Muscle layer of duodenum (tissue), 2 donors: Measurements from ENCODE around the gene ZNF544.
"Not testable (repeated sequence)": the region's sequence is repeated elsewhere in the genome, so short reads cannot be mapped to it uniquely, and the experiment has no call there.

Source experiments
- H3K27ac ChIP-seq: one replicate; pipeline ENCODE4 v1.7.0; 2013; ENCODE audit warnings: mild to moderate bottlenecking, low read length
- H3K27me3 ChIP-seq: one replicate; pipeline ENCODE4 v1.7.0; 2013; ENCODE audit warnings: low read depth, mild to moderate bottlenecking, control low read depth, low read length
- H3K36me3 ChIP-seq, 2 donors: one replicate each; pipeline ENCODE4 v1.7.0; 2013; ENCODE audit warnings: low read length in 2 of 2, control low read depth in 1 of 2, mild to moderate bottlenecking in 1 of 2; ENCODE audit not compliant: insufficient read depth in 2 of 2, control insufficient read depth in 1 of 2
- H3K4me1 ChIP-seq, 2 donors: one replicate each; pipeline ENCODE4 v1.7.0; 2013; ENCODE audit warnings: low read length in 2 of 2, mild to moderate bottlenecking in 2 of 2, control low read depth in 1 of 2, moderate library complexity in 1 of 2; ENCODE audit not compliant: insufficient read depth in 2 of 2, control insufficient read depth in 1 of 2
- H3K4me3 ChIP-seq, 2 donors: one replicate each; pipeline ENCODE4 v1.7.0; 2013; ENCODE audit warnings: low read length in 2 of 2, low read depth in 1 of 2, mild to moderate bottlenecking in 1 of 2
- H3K9me3 ChIP-seq, 2 donors: one replicate each; pipeline ENCODE4 v1.7.0; 2013; ENCODE audit warnings: low read length in 2 of 2, control low read depth in 1 of 2, mild to moderate bottlenecking in 1 of 2; ENCODE audit not compliant: control insufficient read depth in 1 of 2
- donor health status: healthy.

ZNF544 gene

GRCh38 chr19:58305065-58305931, 76.6 kb downstream of the ZNF544 start, which contains the start of gene ERVK3-1:
Gene ERVK3-1, plus strand, starts transcription at chr19:58305377. Its CDS starts 6,792 bp downstream, at chr19:58312169.
- Histone ChIP-seq H3K4me3 (peak within 1 kb of the TSS; percentile 89 to 94), H3K27me3 (no peaks in the 10 kb centered on the region), H3K27ac (peak within 1 kb of the TSS; percentile 85), H3K4me1 (peaks cover 0 to 8% of the 10 kb centered on the region in 2 donors), H3K36me3 (peaks cover 24 to 37% of the 10 kb centered on the region in 2 donors), H3K9me3 (peaks cover 0 to 3% of the 10 kb centered on the region in 2 donors)

GRCh38 chr19:58305932-58306323, 77.2 kb downstream of the ZNF544 start:
- Histone ChIP-seq H3K4me3 (peak overlapping the region; percentile 89 to 94), H3K27ac (peak overlapping the region; percentile 77), H3K36me3 (peaks cover 24 to 31% of the 10 kb centered on the region in 2 donors), H3K9me3 (no peaks in the 10 kb centered on the region), H3K4me1 (peaks cover 0 to 8% of the 10 kb centered on the region in 2 donors), H3K27me3 (no peaks in the 10 kb centered on the region)

- no peaks in the 10 kb centered on the region for H3K9me3 ChIP-seq
- H3K4me3 ChIP-seq: no peak overlapping the region
- H3K27me3 ChIP-seq: no peaks in the 10 kb centered on the region
- H3K4me1 ChIP-seq: peaks cover 0 to 8% of the 10 kb centered on the region in 2 donors
- H3K36me3 ChIP-seq: peaks cover 34 to 39% of the 10 kb centered on the region in 2 donors
- no peak overlapping the region for H3K27ac ChIP-seq
Measured at GRCh38 chr19:58307736-58308135, 79.0 kb downstream of the ZNF544 start.

- peaks cover 44 to 65% of the 10 kb centered on the region in 2 donors for H3K36me3 ChIP-seq
Measured at GRCh38 chr19:58310685-58311084, 82.0 kb downstream of the ZNF544 start.

GRCh38 chr19:58311345-58311865, 82.7 kb downstream of the ZNF544 start:
- Histone ChIP-seq H3K27me3 (no peaks in the 10 kb centered on the region), H3K4me1 (peaks cover 0 to 2% of the 10 kb centered on the region in 2 donors), H3K4me3 (no peak overlapping the region), H3K9me3 (no peaks in the 10 kb centered on the region), H3K27ac (no peak overlapping the region), H3K36me3 (peaks cover 44 to 69% of the 10 kb centered on the region in 2 donors)

More at GRCh38 chr19:58310685-58311084, 82.0 kb downstream of the ZNF544 start:
- H3K27me3 ChIP-seq, H3K4me1 ChIP-seq, H3K9me3 ChIP-seq, H3K27ac ChIP-seq, H3K4me3 ChIP-seq: not testable (repeated sequence)
